Immature natural killer cell (primary cell): ENCODE results near the gene ANKS1B. TPM values are rescaled to one million over a fixed set of nuclear protein-coding genes. Genes with fewer than 3 reads are reported as not detected.

ENCODE experiments used
- DNase-seq, 3 donors: peaks; one replicate each; pipeline ENCODE4 v3.0.0; 2022; ENCODE audit warnings: mixed read lengths in 1 of 3
- H3K27ac Mint-ChIP-seq, 6 donors: one replicate each; pipeline ENCODE4 v1.8.0; 2020; ENCODE audit warnings: mixed read lengths in 6 of 6, mild to moderate bottlenecking in 5 of 6, inconsistent platforms in 4 of 6, moderate library complexity in 3 of 6
- H3K27me3 Mint-ChIP-seq, 3 donors: one replicate each; pipeline ENCODE4 v1.8.0; 2020 to 2021; ENCODE audit warnings: low read depth in 3 of 3, mild to moderate bottlenecking in 3 of 3, mixed read lengths in 3 of 3, moderate library complexity in 3 of 3, inconsistent platforms in 1 of 3
- H3K36me3 Mint-ChIP-seq, 3 donors: one replicate each; pipeline ENCODE4 v1.8.0; 2020; ENCODE audit warnings: mixed read lengths in 3 of 3, inconsistent platforms in 2 of 3, mild to moderate bottlenecking in 2 of 3
- H3K4me1 Mint-ChIP-seq, 2 donors: one replicate each; pipeline ENCODE4 v1.8.0; 2020; ENCODE audit warnings: inconsistent platforms in 2 of 2, mild to moderate bottlenecking in 2 of 2, mixed read lengths in 2 of 2, moderate library complexity in 1 of 2
- H3K4me3 Mint-ChIP-seq, 5 donors: one replicate each; pipeline ENCODE4 v1.8.0; 2020; ENCODE audit warnings: mild to moderate bottlenecking in 5 of 5, mixed read lengths in 5 of 5, inconsistent platforms in 3 of 5, moderate library complexity in 3 of 5
- H3K9me3 Mint-ChIP-seq, 6 donors: one replicate each; pipeline ENCODE4 v1.8.0; 2020; ENCODE audit warnings: mild to moderate bottlenecking in 6 of 6, mixed read lengths in 6 of 6, inconsistent platforms in 4 of 6, moderate library complexity in 3 of 6
- polyA plus RNA-seq, 3 donors: library from polyadenylated mRNA; unstranded; fragments of 300-500 nt; fragmentation: Illumina TruSeq; gene quantifications; one replicate each; pipeline ENCODE4 v1.2.3, GENCODE V29; 2021

ANKS1B gene
- polyA plus RNA-seq, 3 donors from 2014 or later, result not detected

- H3K36me3 Mint-ChIP-seq, result peaks cover 8 to 57% (median 36%) of the 10 kb centered on the region in 3 donors
- H3K4me3 Mint-ChIP-seq, result no peak overlapping the region
- H3K4me1 Mint-ChIP-seq, result no peaks in the 10 kb centered on the region
- H3K9me3 Mint-ChIP-seq, result no peaks in the 10 kb centered on the region
- H3K27me3 Mint-ChIP-seq, result peaks cover 0 to 3% (median 0%) of the 10 kb centered on the region in 3 donors
- no peak for DNase-seq
- H3K27ac Mint-ChIP-seq, result no peak overlapping the region
Measured at GRCh38 chr12:98724384-98725155, 1260.2 kb downstream of the ANKS1B start.

- Mint-ChIP-seq H3K4me1 (no peaks in the 10 kb centered on the region), H3K4me3 (no peak overlapping the region), H3K27ac (no peak overlapping the region), H3K27me3 (peaks cover 0 to 7% (median 0%) of the 10 kb centered on the region in 3 donors), H3K9me3 (no peaks in the 10 kb centered on the region), H3K36me3 (peaks cover 28 to 53% (median 47%) of the 10 kb centered on the region in 3 donors)
- no peak for DNase-seq
Measured at GRCh38 chr12:98721204-98721702, 1263.5 kb downstream of the ANKS1B start.

GRCh38 chr12:98719515-98720504, 1264.9 kb downstream of the ANKS1B start:
- Mint-ChIP-seq H3K4me1 (no peaks in the 10 kb centered on the region), H3K36me3 (peaks cover 29 to 48% (median 43%) of the 10 kb centered on the region in 3 donors), H3K9me3 (no peaks in the 10 kb centered on the region), H3K27me3 (peaks cover 0 to 7% (median 0%) of the 10 kb centered on the region in 3 donors), H3K4me3 (no peak overlapping the region), H3K27ac (no peak overlapping the region)
- no peak for DNase-seq

- DNase-seq, result no peak
- Mint-ChIP-seq H3K27ac (no peak overlapping the region), H3K4me1 (no peaks in the 10 kb centered on the region), H3K4me3 (no peak overlapping the region), H3K36me3 (peaks cover 27 to 47% (median 30%) of the 10 kb centered on the region in 3 donors), H3K9me3 (no peaks in the 10 kb centered on the region), H3K27me3 (peaks cover 0 to 3% (median 0%) of the 10 kb centered on the region in 3 donors)
Measured at GRCh38 chr12:98714426-98714825, 1270.3 kb downstream of the ANKS1B start.

GRCh38 chr12:98709022-98709421, 1275.7 kb downstream of the ANKS1B start:
- no peak for DNase-seq
- Mint-ChIP-seq H3K27me3 (no peaks in the 10 kb centered on the region), H3K36me3 (peaks cover 20 to 37% (median 26%) of the 10 kb centered on the region in 3 donors), H3K9me3 (no peaks in the 10 kb centered on the region), H3K4me3 (no peak overlapping the region), H3K4me1 (no peaks in the 10 kb centered on the region), H3K27ac (no peak overlapping the region)

- Mint-ChIP-seq H3K4me1 (peaks cover 7 to 17% of the 10 kb centered on the region in 2 donors), H3K36me3 (peaks cover 11 to 46% (median 22%) of the 10 kb centered on the region in 3 donors), H3K27me3 (no peaks in the 10 kb centered on the region), H3K9me3 (no peaks in the 10 kb centered on the region), H3K27ac (no peak overlapping the region), H3K4me3 (no peak overlapping the region)
- no peak for DNase-seq
Measured at GRCh38 chr12:98701166-98701565, 1283.6 kb downstream of the ANKS1B start.

GRCh38 chr12:98699586-98699985, 1285.2 kb downstream of the ANKS1B start:
- Mint-ChIP-seq H3K36me3 (peaks cover 11 to 49% (median 22%) of the 10 kb centered on the region in 3 donors), H3K4me1 (peaks cover 9 to 22% of the 10 kb centered on the region in 2 donors), H3K27me3 (no peaks in the 10 kb centered on the region), H3K4me3 (no peak overlapping the region), H3K27ac (no peak overlapping the region), H3K9me3 (no peaks in the 10 kb centered on the region)
- DNase-seq, result no peak

- Mint-ChIP-seq H3K36me3 (peaks cover 11 to 50% (median 26%) of the 10 kb centered on the region in 3 donors), H3K4me3 (no peak overlapping the region)
Measured at GRCh38 chr12:98698603-98699463, 1285.9 kb downstream of the ANKS1B start.

GRCh38 chr12:98697209-98697608, 1287.5 kb downstream of the ANKS1B start:
- Mint-ChIP-seq H3K4me3 (no peak overlapping the region), H3K9me3 (no peaks in the 10 kb centered on the region), H3K36me3 (peaks cover 17 to 59% (median 17%) of the 10 kb centered on the region in 3 donors), H3K27ac (no peak overlapping the region), H3K27me3 (no peaks in the 10 kb centered on the region), H3K4me1 (peaks cover 13 to 38% of the 10 kb centered on the region in 2 donors)
- no peak for DNase-seq

More at GRCh38 chr12:98698603-98699463, 1285.9 kb downstream of the ANKS1B start:
- peaks cover 13 to 30% of the 10 kb centered on the region in 2 donors for H3K4me1 Mint-ChIP-seq
- H3K27me3 Mint-ChIP-seq, result no peaks in the 10 kb centered on the region
- H3K9me3 Mint-ChIP-seq, result no peaks in the 10 kb centered on the region
- peak in 1 of 3 donors; percentile 27 for DNase-seq
- peak overlapping the region; percentile 6 to 67 (median 48) for H3K27ac Mint-ChIP-seq

GRCh38 chr12:98696036-98696646, 1288.6 kb downstream of the ANKS1B start:
- Mint-ChIP-seq H3K27ac (peak overlapping the region in 2 of 6 donors; percentile 2 to 12), H3K4me3 (no peak overlapping the region), H3K36me3 (peaks cover 16 to 60% (median 21%) of the 10 kb centered on the region in 3 donors), H3K27me3 (peaks cover 0 to 2% (median 0%) of the 10 kb centered on the region in 3 donors), H3K4me1 (peaks cover 15 to 47% of the 10 kb centered on the region in 2 donors), H3K9me3 (no peaks in the 10 kb centered on the region)
- no peak for DNase-seq

- Mint-ChIP-seq H3K4me1 (peaks cover 9 to 31% of the 10 kb centered on the region in 2 donors), H3K4me3 (no peak overlapping the region), H3K27me3 (peaks cover 0 to 2% (median 0%) of the 10 kb centered on the region in 3 donors), H3K27ac (peak overlapping the region in 5 of 6 donors; percentile 18 to 66 (median 35)), H3K36me3 (peaks cover 16 to 51% (median 37%) of the 10 kb centered on the region in 3 donors), H3K9me3 (no peaks in the 10 kb centered on the region)
- DNase-seq, result no peak
Measured at GRCh38 chr12:98691351-98691750, 1293.4 kb downstream of the ANKS1B start.

- Mint-ChIP-seq H3K27ac (no peak overlapping the region), H3K9me3 (peaks cover 0 to 1% (median 0%) of the 10 kb centered on the region in 6 donors), H3K4me1 (peaks cover 3 to 6% of the 10 kb centered on the region in 2 donors), H3K27me3 (peaks cover 0 to 2% (median 0%) of the 10 kb centered on the region in 3 donors), H3K36me3 (peaks cover 11 to 57% (median 51%) of the 10 kb centered on the region in 3 donors), H3K4me3 (no peak overlapping the region)
- no peak for DNase-seq
Measured at GRCh38 chr12:98686603-98687002, 1298.1 kb downstream of the ANKS1B start.
